GM12873 (cell line): ENCODE results near the gene TEKTIP1.

Source experiments
- CTCF ChIP-seq: IDR thresholded peaks from 2 replicates; pipeline ENCODE4 v1.5.1; 2012; ENCODE audit warnings: low read depth, mild to moderate bottlenecking, moderate library complexity, low read length, control low read depth; ENCODE audit not compliant: insufficient read depth; ENCODE audit errors: missing control alignments

Gene TEKTIP1

GRCh38 chr19:3510727-3511126 lies 28.2 kb upstream of the TEKTIP1 start:
- TF ChIP-seq CTCF = no peak

- no peak for TF ChIP-seq CTCF
Observed at GRCh38 chr19:3511506-3512251, 27.3 kb upstream of the TEKTIP1 start.

GRCh38 chr19:3512562-3513228 lies 26.3 kb upstream of the TEKTIP1 start:
- no peak for TF ChIP-seq CTCF

GRCh38 chr19:3513229-3514140 lies 25.5 kb upstream of the TEKTIP1 start:
- no peak for TF ChIP-seq CTCF

GRCh38 chr19:3514930-3515329 lies 24.0 kb upstream of the TEKTIP1 start:
- TF ChIP-seq CTCF = no peak

- no peak for TF ChIP-seq CTCF
Observed at GRCh38 chr19:3515891-3516422, 23.0 kb upstream of the TEKTIP1 start.
